ENCODE results near the gene CEND1. TPM values are rescaled to one million over a fixed set of nuclear protein-coding genes. Genes with fewer than 3 reads are reported as not detected.

CEND1 gene
- total RNA-seq, 1 experiment from 2014 or later = 0.81 TPM

DNA sequence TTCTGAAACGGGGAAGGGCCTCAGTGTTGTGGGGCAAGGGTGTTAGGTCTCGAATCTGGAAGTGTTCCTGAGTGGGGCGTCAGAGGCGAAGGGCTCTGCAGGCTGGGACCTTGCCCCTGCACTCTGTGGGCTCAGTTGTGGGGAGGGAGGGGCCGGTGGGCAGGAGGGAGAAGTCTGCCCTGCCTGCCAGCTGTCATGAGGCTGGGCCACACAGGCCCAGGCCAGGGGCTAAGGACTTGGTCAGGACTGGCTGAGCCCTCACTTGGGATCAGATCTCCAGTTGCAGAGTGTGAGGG lies 38.0 kb upstream of the CEND1 start, which contains the start of gene CRACR2B:
CRACR2B (plus strand) TSS at position 23 of the 296 bp plus-strand sequence. CDS start 689 bp downstream, outside the sequence.
- Histone ChIP-seq H3K4me2 (ENCODE audit: insufficient read depth, insufficient read length, low read length) (peak within 1 kb of the TSS; percentile 58), H3K4me1 (ENCODE audit: insufficient read depth, low read length) (no peaks in the 10 kb centered on the region; the same call in 1 of the 2 replicates), H4K20me1 (ENCODE audit: control insufficient read depth, insufficient read depth, insufficient read length) (no peaks in the 10 kb centered on the region), H2BK20ac (ENCODE audit: low read depth, low read length, poor library complexity, severe bottlenecking) (no peak within 1 kb of the TSS), H3K23ac (ENCODE audit: insufficient read length, low read depth, low read length) (no peak within 1 kb of the TSS), H3K79me1 (ENCODE audit: insufficient read depth, low read depth, low read length, poor library complexity, severe bottlenecking) (no peaks in the 10 kb centered on the region), H4K5ac (ENCODE audit: insufficient read length, low read depth, low read length) (no peak within 1 kb of the TSS), H3K27me3 (ENCODE audit: insufficient read depth, low read length) (peaks cover 9% of the 10 kb centered on the region; the same call in 1 of the 2 replicates), H3K14ac (ENCODE audit: insufficient read depth, low read length) (peak within 1 kb of the TSS; percentile 60; the same call in 1 of the 2 replicates), H3K56ac (ENCODE audit: insufficient read length, low read depth, low read length) (no peak within 1 kb of the TSS), H3K9me3 (ENCODE audit: control insufficient read depth, low read depth, low read length) (no peaks in the 10 kb centered on the region), H2AK5ac (ENCODE audit: insufficient read length, low read length) (no peak within 1 kb of the TSS), H2AFZ (ENCODE audit: low read length) (no peak within 1 kb of the TSS), H3K23me2 (ENCODE audit: insufficient read length, low read depth, low read length, poor library complexity, severe bottlenecking) (peaks cover 27% of the 10 kb centered on the region), H4K8ac (replicated peaks; ENCODE audit: insufficient read length, low read depth, low read length) (no peak within 1 kb of the TSS), H3K9ac (ENCODE audit: extremely low read depth, insufficient read length, low read length) (no peak within 1 kb of the TSS), H3K27ac (ENCODE audit: insufficient read length, low read depth, low read length) (no peak within 1 kb of the TSS), H4K91ac (ENCODE audit: insufficient read length, low read depth, low read length) (no peak within 1 kb of the TSS), H3K18ac (ENCODE audit: insufficient read length, low read depth, low read length) (peak within 1 kb of the TSS; percentile 68), H2BK12ac (ENCODE audit: insufficient read length, low read depth, low read length) (no peak within 1 kb of the TSS), H3K79me2 (ENCODE audit: insufficient read depth, low read length) (no peaks in the 10 kb centered on the region), H2BK5ac (ENCODE audit: insufficient read length, low read length) (no peak within 1 kb of the TSS), H2BK15ac (ENCODE audit: low read depth, low read length) (no peak within 1 kb of the TSS), H3T11ph (ENCODE audit: low read length) (no peak within 1 kb of the TSS), H2BK120ac (ENCODE audit: low read depth, low read length, poor library complexity, severe bottlenecking) (no peak within 1 kb of the TSS), H3K4ac (ENCODE audit: low read depth, low read length) (no peak within 1 kb of the TSS)
- Mint-ChIP-seq H3K4me1 (peaks cover 32 to 44% of the 10 kb centered on the region in 2 experiments), H3K27ac (peak within 1 kb of the TSS in 2 of 3 experiments; percentile 68 to 85; a peak in 3 of 7 replicates), H3K27me3 (ENCODE audit: low read depth) (peaks cover 36% of the 10 kb centered on the region), H3K9me3 (no peaks in the 10 kb centered on the region), H3K36me3 (ENCODE audit: insufficient read depth in 1 of 3, low read depth in 3 of 3) (peaks cover 0 to 15% (median 10%) of the 10 kb centered on the region in 3 experiments; a peak in 6 of 7 replicates), H3K4me3 (peak within 1 kb of the TSS; percentile 79 to 84)
- DNase-seq = no peak
- no CpG with 5 or more reads among the region's 5 CpGs for WGBS (ENCODE audit: extremely low coverage, insufficient read length, low lambda C conversion rate)
- TF ChIP-seq, protein P1, sequence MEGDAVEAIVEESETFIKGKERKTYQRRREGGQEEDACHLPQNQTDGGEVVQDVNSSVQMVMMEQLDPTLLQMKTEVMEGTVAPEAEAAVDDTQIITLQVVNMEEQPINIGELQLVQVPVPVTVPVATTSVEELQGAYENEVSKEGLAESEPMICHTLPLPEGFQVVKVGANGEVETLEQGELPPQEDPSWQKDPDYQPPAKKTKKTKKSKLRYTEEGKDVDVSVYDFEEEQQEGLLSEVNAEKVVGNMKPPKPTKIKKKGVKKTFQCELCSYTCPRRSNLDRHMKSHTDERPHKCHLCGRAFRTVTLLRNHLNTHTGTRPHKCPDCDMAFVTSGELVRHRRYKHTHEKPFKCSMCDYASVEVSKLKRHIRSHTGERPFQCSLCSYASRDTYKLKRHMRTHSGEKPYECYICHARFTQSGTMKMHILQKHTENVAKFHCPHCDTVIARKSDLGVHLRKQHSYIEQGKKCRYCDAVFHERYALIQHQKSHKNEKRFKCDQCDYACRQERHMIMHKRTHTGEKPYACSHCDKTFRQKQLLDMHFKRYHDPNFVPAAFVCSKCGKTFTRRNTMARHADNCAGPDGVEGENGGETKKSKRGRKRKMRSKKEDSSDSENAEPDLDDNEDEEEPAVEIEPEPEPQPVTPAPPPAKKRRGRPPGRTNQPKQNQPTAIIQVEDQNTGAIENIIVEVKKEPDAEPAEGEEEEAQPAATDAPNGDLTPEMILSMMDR (conservative IDR thresholded peaks at IDR 0.05) = no peak

All from H9 (cell line).